SU-DHL-6 (cell line): ENCODE data around the gene SUN2.

Source experiments
- H2AFZ ChIP-seq: fragments of 200-600 bp; sonication (generic); 2 replicates; pipeline ENCODE4 v1.6.1; 2014; ENCODE audit warnings: low read depth, mild to moderate bottlenecking, moderate library complexity, mixed read lengths, antibody characterized with exemption, low read length; ENCODE audit not compliant: severe bottlenecking
- H3F3A ChIP-seq: fragments of 200-600 bp; shearing (Covaris generic); 2 replicates; pipeline ENCODE4 v1.6.0; 2016; ENCODE audit warnings: antibody characterized with exemption, mild to moderate bottlenecking; ENCODE audit not compliant: insufficient read depth
- H3K27ac ChIP-seq: fragments of 200-600 bp; sonication (generic); 2 replicates; pipeline ENCODE4 v1.5.1; 2016; ENCODE audit warnings: low read depth, mild to moderate bottlenecking, low read length, moderate library complexity, mixed read lengths
- H3K27me3 ChIP-seq: fragments of 200-600 bp; sonication (generic), shearing (Covaris generic); 2 replicates; pipeline ENCODE4 v1.6.0; 2014; ENCODE audit warnings: mild to moderate bottlenecking, low read length
- H3K36me3 ChIP-seq: fragments of 200-600 bp; sonication (generic); 2 replicates; pipeline ENCODE4 v1.6.1; 2014; ENCODE audit warnings: mild to moderate bottlenecking, low read length, mixed read lengths
- H3K4me2 ChIP-seq: fragments of 300-600, 200-600 bp; shearing (Covaris generic), sonication (generic); 2 replicates; pipeline ENCODE4 v1.6.0; 2014; ENCODE audit warnings: low read length, low read depth, mild to moderate bottlenecking; ENCODE audit not compliant: poor library complexity, severe bottlenecking
- H3K4me3 ChIP-seq: fragments of 200-600 bp; sonication (generic); 2 replicates; pipeline ENCODE4 v1.5.1; 2014; ENCODE audit warnings: antibody characterized with exemption, low read length, mild to moderate bottlenecking, mixed read lengths; ENCODE audit not compliant: insufficient read depth, poor library complexity, severe bottlenecking
- H3K79me2 ChIP-seq: fragments of 200-600 bp; sonication (generic); 2 replicates; pipeline ENCODE4 v1.6.1; 2014; ENCODE audit warnings: mild to moderate bottlenecking, low read length, moderate library complexity; ENCODE audit not compliant: insufficient read depth
- H3K9ac ChIP-seq: fragments of 200-600 bp; sonication (generic); 2 replicates; pipeline ENCODE4 v1.7.0; 2014; ENCODE audit warnings: mild to moderate bottlenecking, low read length
- H3K9me2 ChIP-seq: fragments of 200-600 bp; sonication (generic); replicated peaks from 2 replicates; pipeline ENCODE4 v1.6.1; 2014; ENCODE audit warnings: low read length; ENCODE audit not compliant: insufficient read depth
- H3K9me3 ChIP-seq: fragments of 200-600 bp; sonication (generic); 2 replicates; pipeline ENCODE4 v1.6.1; 2014; ENCODE audit warnings: low read length, mixed read lengths; ENCODE audit not compliant: insufficient read depth
- H4K20me1 ChIP-seq: fragments of 200-600 bp; sonication (generic); 2 replicates; pipeline ENCODE4 v1.6.1; 2014; ENCODE audit warnings: low read depth, mild to moderate bottlenecking, antibody characterized with exemption, low read length, moderate library complexity, mixed read lengths
- CTCF ChIP-seq: fragments of 200-600 bp; sonication (generic); IDR thresholded peaks from one replicate; pipeline ENCODE4 v1.5.1; 2017; ENCODE audit warnings: antibody characterized with exemption, mild to moderate bottlenecking, low read length, moderate library complexity; ENCODE audit not compliant: insufficient read depth, poor library complexity, severe bottlenecking
- EZH2phosphoT487 ChIP-seq: fragments of 200-600 bp; sonication (generic), shearing (Covaris generic); conservative IDR thresholded peaks from 2 replicates; pipeline ENCODE4 v1.6.1; 2018; ENCODE audit warnings: mild to moderate bottlenecking, antibody characterized with exemption, low read length, moderate library complexity, mixed read lengths

SUN2 gene

GRCh38 chr22:38758276-38758945 is 2.6 kb upstream of the SUN2 start:
- no peaks in the 10 kb centered on the region for H3K9me3 ChIP-seq
- H3K9ac ChIP-seq: no peak overlapping the region
- no peaks in the 10 kb centered on the region for H3K9me2 ChIP-seq
- peaks cover 21% of the 10 kb centered on the region for H3K79me2 ChIP-seq
- H3F3A ChIP-seq: peaks cover 13% of the 10 kb centered on the region
- no peak overlapping the region for H3K27ac ChIP-seq
- H3K4me2 ChIP-seq: no peak overlapping the region
- no peak overlapping the region for H3K4me3 ChIP-seq
- H4K20me1 ChIP-seq: no peaks in the 10 kb centered on the region
- no peaks in the 10 kb centered on the region for H3K27me3 ChIP-seq
- H2AFZ ChIP-seq: no peak overlapping the region
- H3K36me3 ChIP-seq: no peaks in the 10 kb centered on the region
- no peak for TF ChIP-seq CTCF
- no peak for TF ChIP-seq EZH2phosphoT487

GRCh38 chr22:38757464-38757757 is 1.6 kb upstream of the SUN2 start:
- TF ChIP-seq CTCF (no peak), EZH2phosphoT487 (no peak)
- Histone ChIP-seq H3K9ac (peak overlapping the region; percentile 84; the same call in 1 of the 2 replicates), H3K4me3 (no peak overlapping the region), H3F3A (peaks cover 18% of the 10 kb centered on the region), H4K20me1 (no peaks in the 10 kb centered on the region), H3K79me2 (peaks cover 28% of the 10 kb centered on the region), H2AFZ (no peak overlapping the region), H3K27me3 (no peaks in the 10 kb centered on the region), H3K9me2 (no peaks in the 10 kb centered on the region), H3K4me2 (peak overlapping the region; percentile 81), H3K36me3 (no peaks in the 10 kb centered on the region), H3K27ac (no peak overlapping the region), H3K9me3 (no peaks in the 10 kb centered on the region)

GRCh38 chr22:38756711-38757463 is 1.1 kb upstream of the SUN2 start:
- Histone ChIP-seq H3K27ac (peak overlapping the region; percentile 37), H2AFZ (peak overlapping the region; percentile 93), H3K79me2 (peaks cover 29% of the 10 kb centered on the region), H3K36me3 (no peaks in the 10 kb centered on the region), H4K20me1 (no peaks in the 10 kb centered on the region), H3K9ac (peak overlapping the region; percentile 84), H3K9me2 (no peaks in the 10 kb centered on the region), H3F3A (peaks cover 23% of the 10 kb centered on the region), H3K9me3 (no peaks in the 10 kb centered on the region), H3K4me3 (peak overlapping the region; percentile 64), H3K27me3 (no peaks in the 10 kb centered on the region), H3K4me2 (peak overlapping the region; percentile 81)
- no peak for TF ChIP-seq CTCF
- no peak for TF ChIP-seq EZH2phosphoT487
